HG03457 (cell line): ENCODE data around the gene RBFOX1.

Source experiments
- ATAC-seq: cut with Tn5 transposase; IDR thresholded peaks from one replicate; pipeline ENCODE4 v1.9.1; 2021; ENCODE audit warnings: moderate number of reproducible peaks; ENCODE audit not compliant: unreplicated experiment

The RBFOX1 gene

DNA sequence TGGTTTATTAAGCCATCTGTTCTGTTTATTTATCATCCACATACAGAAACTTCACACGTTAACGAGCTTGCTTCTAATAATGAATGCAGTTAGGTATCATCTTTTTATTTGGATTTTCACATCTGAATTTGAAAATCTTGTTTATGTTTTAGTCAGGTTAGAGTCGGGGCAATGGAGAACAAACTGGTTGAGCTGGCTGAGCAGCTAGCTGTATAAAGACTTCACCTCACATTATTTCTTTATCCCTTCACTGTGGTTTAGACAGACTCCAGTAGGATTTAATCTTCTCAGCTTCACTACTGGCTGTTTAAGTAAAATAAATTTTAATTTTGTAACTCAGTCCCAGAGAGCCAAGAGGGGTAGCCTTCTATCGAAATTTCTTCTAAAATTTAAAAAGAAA, 415.9 kb downstream of the RBFOX1 start:
- ATAC-seq = no peak

DNA sequence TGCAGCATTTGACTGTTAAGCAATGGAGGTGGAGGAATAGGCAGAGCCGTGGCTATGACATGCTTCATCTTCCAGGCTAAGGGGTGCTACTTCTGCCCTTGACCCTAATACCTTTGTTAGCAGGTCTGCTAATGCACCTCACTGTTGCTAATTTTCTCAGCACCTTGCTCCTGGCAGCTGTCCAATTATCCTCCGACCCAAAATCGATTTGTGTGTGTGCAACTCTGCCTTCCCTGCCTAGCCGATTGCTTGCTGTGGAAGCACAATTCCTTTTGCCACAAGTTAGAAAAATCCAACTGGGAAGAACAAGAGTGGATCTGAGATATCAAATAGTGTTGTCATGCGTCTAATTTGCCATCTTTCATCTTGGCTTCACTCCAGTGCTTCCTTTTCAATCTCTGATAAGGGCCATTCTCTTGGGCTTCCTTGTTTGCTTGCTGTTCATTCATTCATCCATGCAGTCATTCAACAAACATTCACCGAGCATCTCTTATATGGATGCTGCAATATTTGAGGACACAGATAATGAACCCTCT, 422.8 kb downstream of the RBFOX1 start:
- ATAC-seq = no peak
